HepG2 (cell line): ENCODE data around the gene TMEM219. TPM values are rescaled to one million over a fixed set of nuclear protein-coding genes. Genes with fewer than 3 reads are reported as not detected.

ENCODE experiments used
- HNRNPK ChIP-seq: fragments of 200-400 bp; formaldehyde crosslinking; IDR thresholded peaks from 2 replicates; pipeline ENCODE4 v1.6.1; 2018; ENCODE audit warnings: low read length, low read depth, moderate library complexity, mild to moderate bottlenecking; ENCODE audit not compliant: poor library complexity, severe bottlenecking
- IRF2 ChIP-seq: IDR thresholded peaks from 2 replicates; pipeline ENCODE4 v1.6.1; 2018; ENCODE audit warnings: missing genetic modification reagents, missing compliant biosample characterization
- NCOR1 ChIP-seq: fragments of 200-600 bp; sonication (generic); IDR thresholded peaks from 2 replicates; pipeline ENCODE4 v1.7.0; 2017; ENCODE audit warnings: antibody characterized with exemption, low read length, borderline replicate concordance
- PCBP2 ChIP-seq: fragments of 200-400 bp; formaldehyde crosslinking; optimal IDR thresholded peaks from 2 replicates; pipeline ENCODE3; 2018; ENCODE audit warnings: low read length, low read depth; ENCODE audit not compliant: poor library complexity, severe bottlenecking
- SMAD3 ChIP-seq: sonication (generic); formaldehyde crosslinking; IDR thresholded peaks from 2 replicates; pipeline ENCODE4 v1.4.0; 2020; ENCODE audit warnings: missing genetic modification reagents
- TBX3 ChIP-seq: fragments of 450-650 bp; IDR thresholded peaks from 2 replicates; pipeline ENCODE4 v1.6.1; 2017; ENCODE audit warnings: antibody characterized with exemption, mild to moderate bottlenecking, inconsistent platforms, borderline replicate concordance
- ZNF20 ChIP-seq: sonication (generic); formaldehyde crosslinking; IDR thresholded peaks from 2 replicates; pipeline ENCODE4 v1.4.0; 2020; ENCODE audit warnings: mild to moderate bottlenecking, moderate library complexity, missing genetic modification reagents
- ZNF383 ChIP-seq: sonication (generic); formaldehyde crosslinking; IDR thresholded peaks from 2 replicates; pipeline ENCODE4 v1.4.0; 2020; ENCODE audit warnings: missing genetic modification reagents, mild to moderate bottlenecking, borderline replicate concordance
- ZNF432 ChIP-seq: sonication (generic); formaldehyde crosslinking; IDR thresholded peaks from 2 replicates; pipeline ENCODE4 v1.5.0; 2020; ENCODE audit warnings: missing genetic modification reagents, mild to moderate bottlenecking, borderline replicate concordance
- ZNF543 ChIP-seq: sonication (generic); formaldehyde crosslinking; IDR thresholded peaks from 2 replicates; pipeline ENCODE4 v1.4.0; 2020; ENCODE audit warnings: mild to moderate bottlenecking, missing genetic modification reagents
- ZNF720 ChIP-seq: sonication (generic); formaldehyde crosslinking; IDR thresholded peaks from 2 replicates; pipeline ENCODE4 v1.4.0; 2020; ENCODE audit warnings: missing genetic modification reagents
- ZSCAN9 ChIP-seq: IDR thresholded peaks from 2 replicates; pipeline ENCODE4 v1.6.1; 2016; ENCODE audit warnings: borderline replicate concordance
- polyA plus RNA-seq, 8 experiments: library from polyadenylated mRNA; depleted of rRNA in 3 of 8; stranded (reverse) in 7 of 8; unstranded in 1 of 8; fragments of >200 nt; fragmentation: Illumina TruSeq in 4 of 8; extraction: Trizol in 4 of 8; gene quantifications; 2 replicates each; pipeline versions ENCODE4 v1.2.1 to v1.2.3, GENCODE V29; 2011 to 2016; ENCODE audit warnings: low read depth in 4 of 8, missing spikeins in 1 of 8, mixed read lengths in 1 of 8; ENCODE audit not compliant: insufficient read depth in 1 of 8
- total RNA-seq, 5 experiments: library from RNA; depleted of rRNA; stranded (reverse); fragments of >200 nt; fragmentation: Illumina TruSeq; extraction: Trizol; gene quantifications; 2 replicates each; pipeline ENCODE4 v1.2.3, GENCODE V29; 2016; ENCODE audit warnings: low read depth in 1 of 5
- TF ChIP-seq, protein P1 (sequence below): sonication (generic); formaldehyde crosslinking; IDR thresholded peaks from 2 replicates; pipeline ENCODE4 v1.9.0; 2021; ENCODE audit warnings: missing genetic modification reagents, borderline replicate concordance
- TF ChIP-seq, protein P2 (sequence below): sonication (generic); formaldehyde crosslinking; IDR thresholded peaks from 2 replicates; pipeline ENCODE4 v1.5.0; 2020; ENCODE audit warnings: missing genetic modification reagents, mild to moderate bottlenecking, borderline replicate concordance
- TF ChIP-seq, protein P3 (sequence below): sonication (generic); formaldehyde crosslinking; IDR thresholded peaks from 2 replicates; pipeline ENCODE4 v1.8.1; 2023; ENCODE audit warnings: mild to moderate bottlenecking, missing genetic modification reagents, borderline replicate concordance
- TF ChIP-seq, protein P4 (sequence below): sonication (generic); formaldehyde crosslinking; IDR thresholded peaks from 2 replicates; pipeline ENCODE4 v1.8.1; 2023; ENCODE audit warnings: mild to moderate bottlenecking, inconsistent platforms, moderate library complexity, missing genetic modification reagents, borderline replicate concordance
- TF ChIP-seq, protein P5 (sequence below): sonication (generic); formaldehyde crosslinking; conservative IDR thresholded peaks from 2 replicates; pipeline ENCODE4 v1.4.0; 2020; ENCODE audit warnings: missing genetic modification reagents
- TF ChIP-seq, protein P6 (sequence below): sonication (generic); formaldehyde crosslinking; IDR thresholded peaks from 2 replicates; pipeline ENCODE4 v1.4.0; 2020; ENCODE audit warnings: missing genetic modification reagents, borderline replicate concordance

Gene TMEM219
- total and polyA plus RNA-seq, 2 of the 13 experiments (the other 11 are each of a cell fraction or from before 2014, with no cell fraction given), result 105 to 115 TPM

DNA sequence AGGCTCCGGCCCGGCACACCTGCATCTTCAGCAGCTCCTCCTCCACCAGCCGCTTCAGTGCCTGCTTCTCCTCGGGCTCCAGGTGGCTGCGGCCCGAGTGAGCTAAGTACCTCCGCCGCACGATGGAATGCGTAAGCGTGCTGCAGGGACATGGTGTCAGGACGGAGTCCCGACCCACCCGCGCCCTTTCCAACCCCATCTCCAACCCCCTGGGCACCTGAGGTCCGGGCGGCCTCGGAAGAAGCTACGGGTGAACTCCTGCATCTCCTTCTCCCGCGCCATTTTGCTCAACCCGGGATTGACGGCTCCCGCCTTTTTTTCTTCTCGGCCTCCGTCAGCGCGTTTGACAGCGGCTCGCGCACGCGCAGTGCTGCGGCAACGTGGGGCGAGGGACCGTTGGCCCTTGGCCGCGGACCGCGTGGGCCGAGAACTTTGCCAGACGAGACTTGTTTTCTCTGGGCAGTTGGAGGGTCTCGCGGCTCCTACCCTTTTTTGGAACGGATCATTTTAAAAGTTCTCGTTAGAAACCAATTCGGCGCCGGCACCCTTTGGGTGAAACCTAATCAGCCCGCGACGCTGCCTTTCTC lies 33.5 kb downstream of the TMEM219 start, which contains the start of gene HIRIP3 (continued):
- TF ChIP-seq ZSCAN9 (CRISPR knock-in tag) (no peak), PCBP2 (no peak), ZNF720 (CRISPR knock-in tag) (no peak), IRF2 (CRISPR knock-in tag) (no peak), HNRNPK (no peak), NCOR1 (no peak; the same call in 1 of the 2 replicates), ZNF20 (no peak), ZNF383 (no peak), ZNF543 (no peak), ZNF432 (CRISPR knock-in tag) (no peak), SMAD3 (CRISPR knock-in tag) (no peak), TBX3 (no peak)
- TF ChIP-seq, protein P1, sequence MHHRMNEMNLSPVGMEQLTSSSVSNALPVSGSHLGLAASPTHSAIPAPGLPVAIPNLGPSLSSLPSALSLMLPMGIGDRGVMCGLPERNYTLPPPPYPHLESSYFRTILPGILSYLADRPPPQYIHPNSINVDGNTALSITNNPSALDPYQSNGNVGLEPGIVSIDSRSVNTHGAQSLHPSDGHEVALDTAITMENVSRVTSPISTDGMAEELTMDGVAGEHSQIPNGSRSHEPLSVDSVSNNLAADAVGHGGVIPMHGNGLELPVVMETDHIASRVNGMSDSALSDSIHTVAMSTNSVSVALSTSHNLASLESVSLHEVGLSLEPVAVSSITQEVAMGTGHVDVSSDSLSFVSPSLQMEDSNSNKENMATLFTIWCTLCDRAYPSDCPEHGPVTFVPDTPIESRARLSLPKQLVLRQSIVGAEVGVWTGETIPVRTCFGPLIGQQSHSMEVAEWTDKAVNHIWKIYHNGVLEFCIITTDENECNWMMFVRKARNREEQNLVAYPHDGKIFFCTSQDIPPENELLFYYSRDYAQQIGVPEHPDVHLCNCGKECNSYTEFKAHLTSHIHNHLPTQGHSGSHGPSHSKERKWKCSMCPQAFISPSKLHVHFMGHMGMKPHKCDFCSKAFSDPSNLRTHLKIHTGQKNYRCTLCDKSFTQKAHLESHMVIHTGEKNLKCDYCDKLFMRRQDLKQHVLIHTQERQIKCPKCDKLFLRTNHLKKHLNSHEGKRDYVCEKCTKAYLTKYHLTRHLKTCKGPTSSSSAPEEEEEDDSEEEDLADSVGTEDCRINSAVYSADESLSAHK (CRISPR knock-in tag), result no peak
- TF ChIP-seq, protein P2, sequence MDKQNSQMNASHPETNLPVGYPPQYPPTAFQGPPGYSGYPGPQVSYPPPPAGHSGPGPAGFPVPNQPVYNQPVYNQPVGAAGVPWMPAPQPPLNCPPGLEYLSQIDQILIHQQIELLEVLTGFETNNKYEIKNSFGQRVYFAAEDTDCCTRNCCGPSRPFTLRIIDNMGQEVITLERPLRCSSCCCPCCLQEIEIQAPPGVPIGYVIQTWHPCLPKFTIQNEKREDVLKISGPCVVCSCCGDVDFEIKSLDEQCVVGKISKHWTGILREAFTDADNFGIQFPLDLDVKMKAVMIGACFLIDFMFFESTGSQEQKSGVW (CRISPR knock-in tag), result 0 out of 2 replicates have a peak, but pooled peaks have one; percentile 94
- TF ChIP-seq, protein P3, sequence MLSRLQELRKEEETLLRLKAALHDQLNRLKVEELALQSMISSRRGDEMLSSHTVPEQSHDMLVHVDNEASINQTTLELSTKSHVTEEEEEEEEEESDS (CRISPR knock-in tag), result 0 out of 2 replicates have a peak, but pooled peaks have one; percentile 41
- TF ChIP-seq, protein P4, sequence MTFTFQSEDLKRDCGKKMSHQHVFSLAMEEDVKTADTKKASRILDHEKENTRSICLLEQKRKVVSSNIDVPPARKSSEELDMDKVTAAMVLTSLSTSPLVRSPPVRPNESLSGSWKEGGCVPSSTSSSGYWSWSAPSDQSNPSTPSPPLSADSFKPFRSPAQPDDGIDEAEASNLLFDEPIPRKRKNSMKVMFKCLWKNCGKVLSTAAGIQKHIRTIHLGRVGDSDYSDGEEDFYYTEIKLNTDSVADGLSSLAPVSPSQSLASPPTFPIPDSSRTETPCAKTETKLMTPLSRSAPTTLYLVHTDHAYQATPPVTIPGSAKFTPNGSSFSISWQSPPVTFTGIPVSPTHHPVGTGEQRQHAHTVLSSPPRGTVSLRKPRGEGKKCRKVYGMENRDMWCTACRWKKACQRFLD, result no peak
- TF ChIP-seq, protein P5, sequence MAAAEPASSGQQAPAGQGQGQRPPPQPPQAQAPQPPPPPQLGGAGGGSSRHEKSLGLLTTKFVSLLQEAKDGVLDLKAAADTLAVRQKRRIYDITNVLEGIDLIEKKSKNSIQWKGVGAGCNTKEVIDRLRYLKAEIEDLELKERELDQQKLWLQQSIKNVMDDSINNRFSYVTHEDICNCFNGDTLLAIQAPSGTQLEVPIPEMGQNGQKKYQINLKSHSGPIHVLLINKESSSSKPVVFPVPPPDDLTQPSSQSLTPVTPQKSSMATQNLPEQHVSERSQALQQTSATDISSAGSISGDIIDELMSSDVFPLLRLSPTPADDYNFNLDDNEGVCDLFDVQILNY (CRISPR knock-in tag), result peak; percentile 53; the same call in 1 of the 2 replicates
- TF ChIP-seq, protein P6, sequence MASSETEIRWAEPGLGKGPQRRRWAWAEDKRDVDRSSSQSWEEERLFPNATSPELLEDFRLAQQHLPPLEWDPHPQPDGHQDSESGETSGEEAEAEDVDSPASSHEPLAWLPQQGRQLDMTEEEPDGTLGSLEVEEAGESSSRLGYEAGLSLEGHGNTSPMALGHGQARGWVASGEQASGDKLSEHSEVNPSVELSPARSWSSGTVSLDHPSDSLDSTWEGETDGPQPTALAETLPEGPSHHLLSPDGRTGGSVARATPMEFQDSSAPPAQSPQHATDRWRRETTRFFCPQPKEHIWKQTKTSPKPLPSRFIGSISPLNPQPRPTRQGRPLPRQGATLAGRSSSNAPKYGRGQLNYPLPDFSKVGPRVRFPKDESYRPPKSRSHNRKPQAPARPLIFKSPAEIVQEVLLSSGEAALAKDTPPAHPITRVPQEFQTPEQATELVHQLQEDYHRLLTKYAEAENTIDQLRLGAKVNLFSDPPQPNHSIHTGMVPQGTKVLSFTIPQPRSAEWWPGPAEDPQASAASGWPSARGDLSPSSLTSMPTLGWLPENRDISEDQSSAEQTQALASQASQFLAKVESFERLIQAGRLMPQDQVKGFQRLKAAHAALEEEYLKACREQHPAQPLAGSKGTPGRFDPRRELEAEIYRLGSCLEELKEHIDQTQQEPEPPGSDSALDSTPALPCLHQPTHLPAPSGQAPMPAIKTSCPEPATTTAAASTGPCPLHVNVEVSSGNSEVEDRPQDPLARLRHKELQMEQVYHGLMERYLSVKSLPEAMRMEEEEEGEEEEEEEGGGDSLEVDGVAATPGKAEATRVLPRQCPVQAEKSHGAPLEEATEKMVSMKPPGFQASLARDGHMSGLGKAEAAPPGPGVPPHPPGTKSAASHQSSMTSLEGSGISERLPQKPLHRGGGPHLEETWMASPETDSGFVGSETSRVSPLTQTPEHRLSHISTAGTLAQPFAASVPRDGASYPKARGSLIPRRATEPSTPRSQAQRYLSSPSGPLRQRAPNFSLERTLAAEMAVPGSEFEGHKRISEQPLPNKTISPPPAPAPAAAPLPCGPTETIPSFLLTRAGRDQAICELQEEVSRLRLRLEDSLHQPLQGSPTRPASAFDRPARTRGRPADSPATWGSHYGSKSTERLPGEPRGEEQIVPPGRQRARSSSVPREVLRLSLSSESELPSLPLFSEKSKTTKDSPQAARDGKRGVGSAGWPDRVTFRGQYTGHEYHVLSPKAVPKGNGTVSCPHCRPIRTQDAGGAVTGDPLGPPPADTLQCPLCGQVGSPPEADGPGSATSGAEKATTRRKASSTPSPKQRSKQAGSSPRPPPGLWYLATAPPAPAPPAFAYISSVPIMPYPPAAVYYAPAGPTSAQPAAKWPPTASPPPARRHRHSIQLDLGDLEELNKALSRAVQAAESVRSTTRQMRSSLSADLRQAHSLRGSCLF (CRISPR knock-in tag), result peak; percentile 90; the same call in 1 of the 2 replicates
